ENCODE results near the gene DUOX1. TPM values are rescaled to one million over a fixed set of nuclear protein-coding genes. Genes with fewer than 3 reads are reported as not detected.

DUOX1 gene
- total and polyA plus RNA-seq, 2 donors (not counting 3 experiments of a cell fraction or from before 2014, with no cell fraction given) = not detected

DNA sequence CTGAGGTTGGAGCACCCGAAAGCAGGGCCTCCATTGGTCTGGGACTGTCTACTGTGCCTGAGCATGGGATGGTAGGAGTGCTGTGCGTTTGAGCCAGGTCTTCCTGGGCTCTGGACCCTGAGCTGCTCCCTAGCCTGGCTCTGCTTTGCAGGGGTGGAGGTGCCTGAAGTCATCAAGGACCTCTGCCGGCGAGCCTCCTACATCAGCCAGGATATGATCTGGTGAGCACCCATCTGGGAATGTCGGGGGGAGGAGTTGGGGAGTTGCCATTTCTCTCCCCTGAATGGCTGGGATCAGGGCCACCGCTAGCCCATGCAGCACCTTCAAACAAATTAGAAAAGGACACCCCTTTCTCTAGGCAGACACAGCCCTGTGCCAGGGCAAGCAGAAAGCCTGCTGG, 20.7 kb downstream of the DUOX1 start:
- H3K9me3 ChIP-seq (replicated peaks; ENCODE audit: control insufficient read depth, insufficient read depth, low read length) = no peaks in the 10 kb centered on the region
- DNase-seq (ENCODE audit: low read depth, low spot score) = no peak
- H3K4me1 ChIP-seq (ENCODE audit: control insufficient read depth, extremely low read depth, insufficient read depth, low read length) = no peaks in the 10 kb centered on the region
- H3K36me3 ChIP-seq (ENCODE audit: control insufficient read depth in 2 of 2, extremely low read depth in 1 of 2, insufficient read depth in 2 of 2, low read length in 2 of 2) = no peaks in the 10 kb centered on the region
- intact Hi-C loops (cut with micrococcal nuclease) (no loop called here), dilution Hi-C loops (cut with MboI; ENCODE audit: extremely low pct_ligation_motif_present, low sequenced_read_pairs) (no loop called here)
- no peak overlapping the region for H3K4me2 ChIP-seq (ENCODE audit: insufficient read depth, low read length)
- no peak overlapping the region for H2AFZ ChIP-seq (ENCODE audit: low read depth, low read length)
- H3K27ac ChIP-seq (ENCODE audit: insufficient read depth, low read depth, low read length) = no peak overlapping the region
- no peaks in the 10 kb centered on the region for H4K20me1 ChIP-seq (replicated peaks; ENCODE audit: control insufficient read depth, extremely low read depth, insufficient read depth, low read length)
- H3K4me3 ChIP-seq (replicated peaks in 1 of 3; ENCODE audit: insufficient read depth in 1 of 3, low read depth in 1 of 3, low read length in 3 of 3) = no peak overlapping the region
- no peaks in the 10 kb centered on the region for H3K27me3 ChIP-seq (ENCODE audit: control insufficient read depth in 2 of 2, insufficient read depth in 2 of 2, low read length in 2 of 2)
- ChIA-PET CTCF (interaction anchor here (1.6 to 1.8 kb wide), 2 partner anchors 13 to 32 kb away, joined by 6 to 8 read pairs; no protein-coding TSS in a partner anchor), POLR2A (no interaction called here)
- no peaks in the 10 kb centered on the region for H3K9me1 ChIP-seq (replicated peaks; ENCODE audit: control insufficient read depth, extremely low read depth, insufficient read depth, low read length)
- TF ChIP-seq MYC (IDR thresholded peaks at IDR 0.05; ENCODE audit: low read depth, low read length) (no peak), GATA2 (IDR thresholded peaks at IDR 0.05; ENCODE audit: insufficient read depth, insufficient read length, low read depth, low read length) (no peak), EZH2 (IDR thresholded peaks at IDR 0.05; ENCODE audit: borderline replicate concordance, low read depth, low read length, severe bottlenecking) (no peak), POLR2A (IDR thresholded peaks at IDR 0.05; ENCODE audit: low read depth, low read length) (no peak), FOS (IDR thresholded peaks at IDR 0.05; ENCODE audit: borderline replicate concordance, insufficient read depth, low read length) (no peak), POLR2AphosphoS5 (IDR thresholded peaks at IDR 0.05; ENCODE audit: insufficient read depth, low read depth, low read length) (no peak), JUN (IDR thresholded peaks at IDR 0.05; ENCODE audit: borderline replicate concordance, insufficient read depth, insufficient read length, low read depth) (no peak)
- TF ChIP-seq, protein P1, sequence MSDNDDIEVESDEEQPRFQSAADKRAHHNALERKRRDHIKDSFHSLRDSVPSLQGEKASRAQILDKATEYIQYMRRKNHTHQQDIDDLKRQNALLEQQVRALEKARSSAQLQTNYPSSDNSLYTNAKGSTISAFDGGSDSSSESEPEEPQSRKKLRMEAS (IDR thresholded peaks at IDR 0.05; ENCODE audit: insufficient read depth, insufficient read length) = no peak
- TF ChIP-seq, protein P2, sequence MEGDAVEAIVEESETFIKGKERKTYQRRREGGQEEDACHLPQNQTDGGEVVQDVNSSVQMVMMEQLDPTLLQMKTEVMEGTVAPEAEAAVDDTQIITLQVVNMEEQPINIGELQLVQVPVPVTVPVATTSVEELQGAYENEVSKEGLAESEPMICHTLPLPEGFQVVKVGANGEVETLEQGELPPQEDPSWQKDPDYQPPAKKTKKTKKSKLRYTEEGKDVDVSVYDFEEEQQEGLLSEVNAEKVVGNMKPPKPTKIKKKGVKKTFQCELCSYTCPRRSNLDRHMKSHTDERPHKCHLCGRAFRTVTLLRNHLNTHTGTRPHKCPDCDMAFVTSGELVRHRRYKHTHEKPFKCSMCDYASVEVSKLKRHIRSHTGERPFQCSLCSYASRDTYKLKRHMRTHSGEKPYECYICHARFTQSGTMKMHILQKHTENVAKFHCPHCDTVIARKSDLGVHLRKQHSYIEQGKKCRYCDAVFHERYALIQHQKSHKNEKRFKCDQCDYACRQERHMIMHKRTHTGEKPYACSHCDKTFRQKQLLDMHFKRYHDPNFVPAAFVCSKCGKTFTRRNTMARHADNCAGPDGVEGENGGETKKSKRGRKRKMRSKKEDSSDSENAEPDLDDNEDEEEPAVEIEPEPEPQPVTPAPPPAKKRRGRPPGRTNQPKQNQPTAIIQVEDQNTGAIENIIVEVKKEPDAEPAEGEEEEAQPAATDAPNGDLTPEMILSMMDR (IDR thresholded peaks at IDR 0.05; ENCODE audit: extremely low read depth in 1 of 2, insufficient read depth in 1 of 2, low read depth in 1 of 2, low read length in 2 of 2) = no peak
- H3K9ac ChIP-seq (replicated peaks; ENCODE audit: extremely low read depth, insufficient read depth, low read length) = no peak overlapping the region
- H3K79me2 ChIP-seq (ENCODE audit: control insufficient read depth, insufficient read depth, low read length) = no peaks in the 10 kb centered on the region
- BruUV-seq (replicated peaks) = no TSS peak
- no peak for FAIRE-seq
